ENCODE measurements around the gene CCDC182.

DNA sequence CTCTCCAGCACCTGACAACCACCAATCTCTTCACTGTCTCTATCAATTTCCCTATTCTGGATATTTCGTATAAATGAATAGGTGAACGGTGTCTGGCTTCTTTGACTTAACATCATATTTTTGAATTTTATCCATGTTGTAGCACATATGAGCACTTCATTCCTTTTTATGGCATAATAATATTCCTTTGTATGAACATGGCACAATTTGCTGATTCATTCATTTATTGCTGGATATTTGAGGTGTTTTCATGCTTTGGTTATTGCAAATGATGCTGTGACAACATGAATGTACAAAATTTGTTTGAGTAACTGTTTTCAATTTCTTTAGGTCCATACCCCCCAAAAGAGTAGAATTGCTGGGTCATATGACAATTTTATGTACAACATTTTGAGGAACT is 12.0 kb downstream of the CCDC182 start:
- TF ChIP-seq WHSC1 (IDR thresholded peaks at IDR 0.05; ENCODE audit: low read length) = no peak
- TF ChIP-seq HNRNPK (IDR thresholded peaks at IDR 0.05; ENCODE audit: low read depth, low read length, poor library complexity, severe bottlenecking) = no peak
- TF ChIP-seq, protein P1, sequence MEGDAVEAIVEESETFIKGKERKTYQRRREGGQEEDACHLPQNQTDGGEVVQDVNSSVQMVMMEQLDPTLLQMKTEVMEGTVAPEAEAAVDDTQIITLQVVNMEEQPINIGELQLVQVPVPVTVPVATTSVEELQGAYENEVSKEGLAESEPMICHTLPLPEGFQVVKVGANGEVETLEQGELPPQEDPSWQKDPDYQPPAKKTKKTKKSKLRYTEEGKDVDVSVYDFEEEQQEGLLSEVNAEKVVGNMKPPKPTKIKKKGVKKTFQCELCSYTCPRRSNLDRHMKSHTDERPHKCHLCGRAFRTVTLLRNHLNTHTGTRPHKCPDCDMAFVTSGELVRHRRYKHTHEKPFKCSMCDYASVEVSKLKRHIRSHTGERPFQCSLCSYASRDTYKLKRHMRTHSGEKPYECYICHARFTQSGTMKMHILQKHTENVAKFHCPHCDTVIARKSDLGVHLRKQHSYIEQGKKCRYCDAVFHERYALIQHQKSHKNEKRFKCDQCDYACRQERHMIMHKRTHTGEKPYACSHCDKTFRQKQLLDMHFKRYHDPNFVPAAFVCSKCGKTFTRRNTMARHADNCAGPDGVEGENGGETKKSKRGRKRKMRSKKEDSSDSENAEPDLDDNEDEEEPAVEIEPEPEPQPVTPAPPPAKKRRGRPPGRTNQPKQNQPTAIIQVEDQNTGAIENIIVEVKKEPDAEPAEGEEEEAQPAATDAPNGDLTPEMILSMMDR (IDR thresholded peaks at IDR 0.05 in 2 of 3, conservative IDR thresholded peaks at IDR 0.05 in 1 of 3; ENCODE audit: insufficient read depth in 2 of 3, low read depth in 1 of 3, low read length in 3 of 3) = no peak
- no peak for TF ChIP-seq LARP7 (IDR thresholded peaks at IDR 0.05)
- no peak for TF ChIP-seq KAT7 (CRISPR knock-in tag; IDR thresholded peaks at IDR 0.05; ENCODE audit: borderline replicate concordance)
- TF ChIP-seq, protein P2, sequence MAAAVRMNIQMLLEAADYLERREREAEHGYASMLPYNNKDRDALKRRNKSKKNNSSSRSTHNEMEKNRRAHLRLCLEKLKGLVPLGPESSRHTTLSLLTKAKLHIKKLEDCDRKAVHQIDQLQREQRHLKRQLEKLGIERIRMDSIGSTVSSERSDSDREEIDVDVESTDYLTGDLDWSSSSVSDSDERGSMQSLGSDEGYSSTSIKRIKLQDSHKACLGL (CRISPR knock-in tag; IDR thresholded peaks at IDR 0.05; ENCODE audit: borderline replicate concordance, poor library complexity, severe bottlenecking) = no peak
- TF ChIP-seq, protein P3, sequence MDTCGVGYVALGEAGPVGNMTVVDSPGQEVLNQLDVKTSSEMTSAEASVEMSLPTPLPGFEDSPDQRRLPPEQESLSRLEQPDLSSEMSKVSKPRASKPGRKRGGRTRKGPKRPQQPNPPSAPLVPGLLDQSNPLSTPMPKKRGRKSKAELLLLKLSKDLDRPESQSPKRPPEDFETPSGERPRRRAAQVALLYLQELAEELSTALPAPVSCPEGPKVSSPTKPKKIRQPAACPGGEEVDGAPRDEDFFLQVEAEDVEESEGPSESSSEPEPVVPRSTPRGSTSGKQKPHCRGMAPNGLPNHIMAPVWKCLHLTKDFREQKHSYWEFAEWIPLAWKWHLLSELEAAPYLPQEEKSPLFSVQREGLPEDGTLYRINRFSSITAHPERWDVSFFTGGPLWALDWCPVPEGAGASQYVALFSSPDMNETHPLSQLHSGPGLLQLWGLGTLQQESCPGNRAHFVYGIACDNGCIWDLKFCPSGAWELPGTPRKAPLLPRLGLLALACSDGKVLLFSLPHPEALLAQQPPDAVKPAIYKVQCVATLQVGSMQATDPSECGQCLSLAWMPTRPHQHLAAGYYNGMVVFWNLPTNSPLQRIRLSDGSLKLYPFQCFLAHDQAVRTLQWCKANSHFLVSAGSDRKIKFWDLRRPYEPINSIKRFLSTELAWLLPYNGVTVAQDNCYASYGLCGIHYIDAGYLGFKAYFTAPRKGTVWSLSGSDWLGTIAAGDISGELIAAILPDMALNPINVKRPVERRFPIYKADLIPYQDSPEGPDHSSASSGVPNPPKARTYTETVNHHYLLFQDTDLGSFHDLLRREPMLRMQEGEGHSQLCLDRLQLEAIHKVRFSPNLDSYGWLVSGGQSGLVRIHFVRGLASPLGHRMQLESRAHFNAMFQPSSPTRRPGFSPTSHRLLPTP (IDR thresholded peaks at IDR 0.05; ENCODE audit: borderline replicate concordance, extremely low read depth, insufficient read length) = no peak
